ENCODE measurements around the gene RPL27. TPM values are rescaled to one million over a fixed set of nuclear protein-coding genes. Genes with fewer than 3 reads are reported as not detected.
"Not testable (repeated sequence)": the region's sequence is repeated elsewhere in the genome, so short reads cannot be mapped to it uniquely, and the experiment has no call there.

The RPL27 gene
- total RNA-seq = 293 TPM

GRCh38 chr17:42997984-42998938, at the start of gene RPL27:
RPL27 (plus strand) TSS chr17:42998419; CDS start chr17:42998751, 332 bp downstream.
- peak; percentile 99 for DNase-seq (ENCODE audit: low spot score)
- peak; percentile 93 for ATAC-seq

- DNase-seq (ENCODE audit: low spot score) (no peak), ATAC-seq (no peak)
These were observed 48.0 kb upstream of the RPL27 start for GRCh38 chr17:42950044-42950783.

DNA sequence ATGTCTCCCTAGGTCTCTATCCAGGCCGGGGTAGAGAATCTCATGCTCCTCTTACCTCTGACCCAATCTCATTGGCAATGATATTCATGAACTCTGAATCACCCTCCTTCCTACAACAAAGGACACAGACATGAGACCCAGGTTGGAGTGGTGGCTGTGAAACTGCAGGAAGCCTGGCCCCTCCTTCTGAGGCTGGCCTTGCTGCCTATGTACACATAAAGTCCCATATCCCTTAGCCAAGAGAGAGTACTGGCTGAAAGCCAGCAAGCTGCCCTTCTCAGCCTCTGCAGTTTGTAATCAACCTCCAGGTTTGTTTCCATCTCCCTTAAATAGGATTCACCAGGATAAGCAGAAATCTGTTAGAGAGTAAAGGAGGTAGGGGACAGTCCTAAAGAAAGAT, 44.5 kb upstream of the RPL27 start:
- ATAC-seq (no peak), DNase-seq (ENCODE audit: low spot score) (no peak)

DNA sequence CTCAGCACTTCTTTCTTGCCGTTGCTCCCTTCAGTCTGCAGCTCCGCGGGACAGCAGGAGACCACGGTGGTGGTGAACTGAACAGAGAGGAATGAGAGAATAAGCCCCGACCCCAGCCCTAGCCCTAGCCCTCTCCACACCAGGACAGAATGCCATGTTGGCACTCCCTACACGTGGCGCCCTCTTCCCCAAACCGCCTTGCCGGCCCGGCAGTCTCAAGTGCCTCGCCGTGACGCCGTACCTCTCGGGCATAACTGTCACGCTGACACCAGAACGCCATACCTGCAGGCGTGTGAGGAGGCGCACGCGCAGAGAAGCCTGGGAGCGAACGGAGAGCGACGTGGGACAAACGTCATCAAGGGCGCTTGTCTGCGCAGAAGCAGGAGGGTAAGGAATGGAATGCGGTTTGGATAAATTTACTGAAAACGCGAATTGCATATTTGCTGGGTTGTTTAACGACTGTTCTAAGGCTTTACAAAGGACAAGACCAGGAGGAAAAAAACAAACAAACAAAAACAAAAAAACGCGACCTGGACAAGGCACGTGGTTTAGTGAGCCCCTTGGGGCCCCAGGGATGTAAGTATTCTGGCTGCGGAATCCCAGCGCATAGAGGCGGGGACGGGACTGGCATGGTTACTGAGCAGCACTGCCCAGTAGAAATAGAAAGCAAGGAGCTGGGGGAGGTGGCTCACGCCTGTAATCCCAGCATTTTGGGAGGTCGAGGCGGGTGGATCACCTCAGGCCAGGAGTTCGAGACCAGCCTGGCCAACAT, 33.9 kb upstream of the RPL27 start, which contains the start of gene AARSD1:
AARSD1 (minus strand) TSS at position 294 of the 772 bp plus-strand sequence; CDS start at position 280, 14 bp downstream.
- DNase-seq (ENCODE audit: low spot score) = peak; percentile 95
- ATAC-seq = peak; percentile 98

GRCh38 chr17:42967925-42968324, 30.3 kb upstream of the RPL27 start:
- ATAC-seq (no peak), DNase-seq (ENCODE audit: low spot score) (no peak)

DNA sequence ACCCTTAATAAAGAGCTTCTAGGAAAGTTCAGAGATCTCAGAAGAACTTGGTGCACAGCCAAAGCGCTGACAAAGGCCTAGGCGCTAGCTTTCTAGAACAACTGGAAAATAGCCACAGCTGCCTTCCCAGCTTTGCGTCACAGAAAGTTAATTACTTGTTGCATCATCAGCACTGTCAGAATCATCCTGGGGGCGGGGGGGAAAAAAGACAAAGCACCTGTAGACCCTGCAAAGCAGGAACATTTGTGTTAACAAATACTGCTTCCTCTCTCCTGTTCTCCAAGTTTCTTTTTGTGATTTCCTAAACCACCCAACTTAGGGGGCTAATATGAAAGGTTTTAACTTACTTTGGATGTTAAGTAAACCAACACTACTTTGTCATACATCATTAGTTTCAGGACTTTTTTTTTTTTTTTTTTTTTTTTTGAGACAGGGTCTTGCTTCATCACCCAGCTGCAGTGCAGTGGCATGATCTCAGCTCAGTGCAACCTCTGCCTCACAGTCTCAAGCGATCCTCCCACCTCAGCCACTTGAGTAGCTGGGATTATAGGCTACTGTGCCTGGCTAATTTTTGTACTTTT, 29.1 kb upstream of the RPL27 start:
- DNase-seq (ENCODE audit: low spot score) (no peak), ATAC-seq (no peak)

DNA sequence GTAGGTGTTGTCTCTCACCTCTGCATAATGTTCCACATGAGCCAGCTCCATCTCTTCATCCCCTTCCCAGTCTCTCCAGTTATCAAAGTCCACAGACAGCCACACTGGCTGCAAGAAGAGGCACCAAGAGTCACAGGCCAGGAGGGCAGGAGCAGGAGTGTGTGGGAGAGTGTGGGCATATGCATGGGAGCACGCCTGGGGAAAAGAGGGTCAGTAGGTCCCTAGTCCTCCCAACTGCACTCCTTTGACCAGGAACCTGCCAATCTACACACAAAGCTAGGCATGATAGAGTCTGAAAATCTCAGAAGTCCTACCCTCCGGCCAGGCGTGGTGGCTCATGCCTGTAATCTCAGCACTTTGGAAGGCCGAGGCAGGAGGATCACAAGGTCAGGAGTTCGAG, 26.6 kb upstream of the RPL27 start:
- no peak for ATAC-seq
- DNase-seq (ENCODE audit: low spot score) = no peak

DNA sequence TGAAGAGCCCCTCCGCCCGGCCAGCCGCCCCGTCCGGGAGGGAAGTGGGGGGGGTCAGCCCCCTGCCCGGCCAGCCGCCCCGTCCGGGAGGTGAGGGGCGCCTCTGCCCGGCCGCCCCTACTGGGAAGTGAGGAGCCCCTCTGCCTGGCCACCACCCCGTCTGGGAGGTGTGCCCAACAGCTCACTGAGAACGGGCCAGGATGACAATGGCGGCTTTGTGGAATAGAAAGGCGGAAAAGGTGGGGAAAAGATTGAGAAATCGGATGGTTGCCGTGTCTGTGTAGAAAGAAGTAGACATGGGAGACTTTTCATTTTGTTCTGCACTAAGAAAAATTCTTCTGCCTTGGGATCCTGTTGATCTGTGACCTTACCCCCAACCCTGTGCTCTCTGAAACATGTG, 24.9 kb upstream of the RPL27 start:
- ATAC-seq; DNase-seq (ENCODE audit: low spot score): not testable (repeated sequence)

- no peak for DNase-seq (ENCODE audit: low spot score)
- no peak for ATAC-seq
These were observed 23.0 kb upstream of the RPL27 start for GRCh38 chr17:42975265-42975664.

DNA sequence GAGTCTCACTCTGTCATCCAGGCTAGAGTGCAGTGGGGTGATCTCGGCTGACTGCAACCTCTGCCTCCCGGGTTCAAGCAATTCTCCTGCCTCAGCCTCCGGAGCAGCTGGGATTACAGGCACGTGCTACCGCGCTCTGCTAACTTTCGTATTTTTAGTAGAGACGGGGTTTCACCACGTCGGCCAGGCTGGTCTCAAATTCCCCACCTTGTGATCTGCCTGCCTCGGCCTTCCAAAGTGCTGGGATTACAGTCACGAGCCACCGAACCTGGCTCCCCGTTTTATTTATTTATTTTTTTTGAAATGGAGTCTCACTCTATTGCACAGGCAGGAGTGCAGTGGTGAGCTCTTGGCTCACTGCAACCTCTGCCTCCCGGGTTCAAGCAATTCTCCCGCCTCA, 22.5 kb upstream of the RPL27 start:
- DNase-seq (ENCODE audit: low spot score); ATAC-seq: not testable (repeated sequence)

GRCh38 chr17:42979511-42980273, 18.5 kb upstream of the RPL27 start, which contains the start of gene PTGES3L:
PTGES3L (minus strand) TSS chr17:42980080; CDS start chr17:42980053, 27 bp downstream.
- DNase-seq (ENCODE audit: low spot score) = no peak
- ATAC-seq = no peak

DNA sequence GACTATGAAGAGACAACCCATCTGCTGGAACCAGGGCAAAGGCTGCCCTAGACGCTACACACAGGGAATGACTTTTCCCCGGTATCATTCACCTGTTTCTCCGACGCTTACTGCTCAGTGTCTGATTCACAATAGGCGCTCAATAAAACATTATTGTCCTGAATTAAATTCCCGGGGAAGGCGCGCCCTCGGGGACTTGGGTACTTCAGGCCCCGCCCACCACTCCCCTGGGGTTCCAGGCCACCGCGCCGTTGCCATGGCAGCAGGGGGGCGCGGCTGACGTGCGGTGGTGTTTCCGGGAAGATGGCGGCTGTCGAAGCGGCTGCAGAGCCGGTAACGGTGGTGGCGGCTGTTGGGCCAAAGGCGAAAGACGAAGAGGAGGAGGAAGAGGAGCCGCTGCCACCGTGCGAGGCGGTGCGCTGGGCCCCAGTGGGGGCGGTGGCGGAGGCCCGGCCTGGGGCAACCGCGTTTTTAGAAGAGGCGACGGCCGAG, 17.9 kb upstream of the RPL27 start, which contains the start of gene RUNDC1:
RUNDC1 (plus strand) TSS at position 292 of the 492 bp plus-strand sequence; CDS start at position 304, 12 bp downstream.
- ATAC-seq (peak; percentile 95), DNase-seq (ENCODE audit: low spot score) (peak; percentile 93)

GRCh38 chr17:42980766-42981397, 17.3 kb upstream of the RPL27 start:
- peak; percentile 86 for ATAC-seq

DNA sequence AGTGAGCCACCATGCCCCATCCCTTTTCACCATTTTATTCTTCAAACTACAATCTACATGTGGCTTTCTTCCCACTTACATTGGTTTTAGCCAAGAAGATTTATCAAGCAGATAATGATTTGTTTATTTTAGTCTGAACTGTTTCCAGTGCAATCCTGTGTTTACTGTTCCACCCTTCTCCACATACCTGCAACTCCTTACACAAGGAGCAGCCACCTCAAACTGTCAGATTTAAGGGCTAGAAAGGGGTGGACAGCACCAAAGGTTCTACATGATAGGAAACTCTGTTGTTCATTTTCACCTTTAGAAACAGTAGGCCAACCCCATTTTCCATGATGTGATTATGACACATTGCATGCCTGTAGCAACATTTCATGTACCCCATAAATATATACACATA, 16.0 kb upstream of the RPL27 start:
- ATAC-seq (no peak), DNase-seq (ENCODE audit: low spot score) (no peak)

More at GRCh38 chr17:42980766-42981397, 17.3 kb upstream of the RPL27 start:
- peak; percentile 56 for DNase-seq (ENCODE audit: low spot score)

DNA sequence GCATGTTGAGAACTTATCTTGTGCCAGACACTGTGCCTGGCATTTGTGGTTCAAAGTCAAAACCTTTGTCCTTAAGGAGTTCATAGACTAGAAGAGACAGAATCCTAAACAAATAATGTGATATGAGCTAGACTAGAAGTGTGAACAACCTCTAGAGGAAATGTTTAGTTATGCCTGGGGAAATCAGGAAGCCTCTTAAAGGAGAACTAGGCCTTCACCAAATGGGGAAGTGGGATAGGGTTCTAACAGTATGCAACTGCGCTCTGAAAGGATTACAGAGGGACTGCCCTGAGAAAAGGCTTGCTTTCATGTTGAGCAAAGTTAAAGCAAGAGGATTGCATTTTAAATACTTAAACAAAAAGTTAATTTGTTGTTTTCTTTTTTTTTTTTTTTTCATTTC, 13.0 kb upstream of the RPL27 start:
- ATAC-seq = no peak

GRCh38 chr17:42989141-42989540, 9.1 kb upstream of the RPL27 start:
- no peak for ATAC-seq

More for the DNA sequence above, 13.0 kb upstream of the RPL27 start:
- DNase-seq (ENCODE audit: low spot score) = no peak

DNA sequence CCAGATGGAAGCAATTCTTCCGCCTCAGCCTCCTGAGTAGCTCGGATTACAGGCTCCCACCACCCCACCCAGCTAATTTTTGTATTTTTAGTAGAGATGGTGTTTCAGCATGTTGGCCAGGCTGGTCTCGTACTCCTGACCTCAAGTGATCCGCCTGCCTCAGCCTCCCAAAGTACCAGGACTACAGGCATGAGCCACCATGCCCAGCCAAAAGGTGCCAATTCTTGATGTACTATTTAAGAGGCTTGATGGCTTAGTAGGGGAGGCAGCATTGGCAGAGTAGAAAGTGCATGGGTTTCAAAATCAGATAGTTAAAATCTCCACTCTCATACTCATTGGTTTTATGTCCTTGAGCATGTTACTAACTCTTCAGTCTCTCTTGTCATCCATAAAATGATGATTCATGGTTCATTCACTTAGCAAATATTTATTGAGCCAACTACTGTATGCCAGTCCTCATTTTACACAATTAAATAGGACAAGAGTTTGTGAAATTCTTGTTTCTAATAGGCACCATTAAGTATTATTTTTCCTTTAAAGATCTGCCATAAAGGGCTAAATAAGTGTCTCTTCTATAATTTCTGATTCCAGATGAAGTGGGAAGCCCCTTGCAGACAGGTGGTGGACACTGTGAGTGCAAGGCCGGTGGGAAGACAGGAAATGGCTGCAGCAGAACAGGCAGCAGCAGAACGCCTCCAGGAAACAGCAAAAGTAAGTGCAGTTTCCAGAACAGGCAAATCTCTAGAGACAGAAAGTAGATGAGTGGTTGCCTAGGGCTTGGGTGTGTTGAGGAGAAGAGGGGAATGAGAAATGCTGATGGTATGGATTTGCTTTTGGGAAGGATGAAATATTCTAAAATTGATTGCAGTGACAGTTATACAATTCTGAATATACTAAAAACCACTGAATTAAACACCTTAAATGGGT, 8.2 kb upstream of the RPL27 start:
- DNase-seq (ENCODE audit: low spot score) (no peak), ATAC-seq (no peak)

More at GRCh38 chr17:42989141-42989540, 9.1 kb upstream of the RPL27 start:
- DNase-seq (ENCODE audit: low spot score) = no peak

- DNase-seq (ENCODE audit: low spot score) = no peak
- ATAC-seq = no peak
These were observed 6.7 kb upstream of the RPL27 start for GRCh38 chr17:42991471-42991870.

All from left lobe of liver (tissue), 2 donors.